CD4-positive, alpha-beta T cell treated with Interleukin-17A for 4 hours (primary cell): ENCODE results near the gene SEZ6.
A peak's percentile ranks its signal among the peaks of the same experiment; 100 is the strongest.

Experiments
- DNase-seq: peaks from one replicate; pipeline ENCODE4 v3.0.0-alpha.2; 2020; ENCODE audit warnings: mixed read lengths

SEZ6 gene, protein sequence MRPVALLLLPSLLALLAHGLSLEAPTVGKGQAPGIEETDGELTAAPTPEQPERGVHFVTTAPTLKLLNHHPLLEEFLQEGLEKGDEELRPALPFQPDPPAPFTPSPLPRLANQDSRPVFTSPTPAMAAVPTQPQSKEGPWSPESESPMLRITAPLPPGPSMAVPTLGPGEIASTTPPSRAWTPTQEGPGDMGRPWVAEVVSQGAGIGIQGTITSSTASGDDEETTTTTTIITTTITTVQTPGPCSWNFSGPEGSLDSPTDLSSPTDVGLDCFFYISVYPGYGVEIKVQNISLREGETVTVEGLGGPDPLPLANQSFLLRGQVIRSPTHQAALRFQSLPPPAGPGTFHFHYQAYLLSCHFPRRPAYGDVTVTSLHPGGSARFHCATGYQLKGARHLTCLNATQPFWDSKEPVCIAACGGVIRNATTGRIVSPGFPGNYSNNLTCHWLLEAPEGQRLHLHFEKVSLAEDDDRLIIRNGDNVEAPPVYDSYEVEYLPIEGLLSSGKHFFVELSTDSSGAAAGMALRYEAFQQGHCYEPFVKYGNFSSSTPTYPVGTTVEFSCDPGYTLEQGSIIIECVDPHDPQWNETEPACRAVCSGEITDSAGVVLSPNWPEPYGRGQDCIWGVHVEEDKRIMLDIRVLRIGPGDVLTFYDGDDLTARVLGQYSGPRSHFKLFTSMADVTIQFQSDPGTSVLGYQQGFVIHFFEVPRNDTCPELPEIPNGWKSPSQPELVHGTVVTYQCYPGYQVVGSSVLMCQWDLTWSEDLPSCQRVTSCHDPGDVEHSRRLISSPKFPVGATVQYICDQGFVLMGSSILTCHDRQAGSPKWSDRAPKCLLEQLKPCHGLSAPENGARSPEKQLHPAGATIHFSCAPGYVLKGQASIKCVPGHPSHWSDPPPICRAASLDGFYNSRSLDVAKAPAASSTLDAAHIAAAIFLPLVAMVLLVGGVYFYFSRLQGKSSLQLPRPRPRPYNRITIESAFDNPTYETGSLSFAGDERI

DNA sequence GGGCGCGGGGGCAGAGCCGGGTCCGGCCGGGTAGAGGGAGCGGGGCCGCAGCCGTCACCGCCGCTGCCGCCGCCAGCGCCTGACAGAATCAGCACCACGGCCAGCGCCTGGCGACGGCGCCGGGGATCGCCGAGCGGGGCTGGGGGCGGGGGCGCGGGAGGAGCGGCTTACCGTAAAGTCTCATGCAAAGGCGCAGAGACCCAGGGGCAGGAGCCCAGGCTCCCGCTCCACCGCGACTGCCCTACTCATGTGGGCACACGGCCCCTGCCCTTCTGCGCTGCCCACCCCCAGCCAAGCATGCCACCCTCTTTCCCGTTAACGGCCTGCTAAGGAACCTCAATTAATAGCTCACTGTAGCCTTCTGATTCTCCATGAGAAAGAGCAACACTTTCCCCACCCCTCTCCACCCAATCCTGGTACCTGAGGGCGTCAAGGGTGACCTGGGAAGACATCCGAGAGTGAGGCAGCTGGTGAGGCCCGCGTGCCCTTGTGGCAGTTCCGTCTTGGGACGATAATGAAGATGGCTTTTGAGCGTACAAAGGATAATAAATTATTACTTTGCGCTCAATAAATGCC, at the start of gene SEZ6:
TSS of gene SEZ6 (minus strand) at position 98 of the 576 bp plus-strand sequence. CDS start 164 bp downstream, outside the sequence.
- peak; percentile 58 for DNase-seq

DNA sequence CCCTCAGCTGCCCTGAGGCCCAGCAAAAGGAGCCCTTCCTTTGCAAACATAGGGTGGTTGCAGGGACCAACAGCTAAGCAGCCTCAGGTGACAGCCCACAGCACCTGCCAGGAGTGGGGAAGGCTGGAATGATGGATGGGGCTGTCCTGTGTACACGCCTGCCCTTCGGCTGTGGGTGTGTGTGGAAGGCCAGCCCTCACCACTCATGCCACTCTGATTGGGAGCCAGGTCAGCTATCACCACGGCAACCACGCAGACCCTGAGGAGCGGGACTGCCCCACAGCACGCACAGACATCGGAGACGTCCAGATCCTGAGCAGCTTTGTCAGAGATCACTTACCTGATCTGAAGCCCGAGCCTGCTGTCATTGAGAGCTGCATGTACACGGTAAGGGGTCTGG, 49.0 kb upstream of the SEZ6 start:
- no peak for DNase-seq

DNA sequence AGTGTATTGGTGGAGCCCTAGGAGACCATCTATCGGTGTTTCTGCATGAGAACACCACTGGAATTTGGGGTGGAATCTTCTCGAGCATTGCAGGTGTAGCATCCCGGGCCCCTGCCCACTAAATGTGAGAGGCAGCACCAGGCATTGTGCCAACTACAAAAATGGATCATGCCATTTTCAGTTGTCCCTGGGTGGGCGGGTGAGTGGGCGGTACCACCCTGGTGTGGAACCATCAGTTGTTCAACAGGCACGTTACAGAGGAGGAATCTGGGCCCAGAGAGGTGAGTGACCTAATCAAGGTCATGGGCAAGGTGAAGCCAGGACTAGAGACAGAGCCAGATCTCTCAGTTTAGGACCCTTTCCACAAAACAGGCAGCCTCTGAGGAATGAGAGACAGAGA, 45.9 kb upstream of the SEZ6 start:
- no peak for DNase-seq

DNA sequence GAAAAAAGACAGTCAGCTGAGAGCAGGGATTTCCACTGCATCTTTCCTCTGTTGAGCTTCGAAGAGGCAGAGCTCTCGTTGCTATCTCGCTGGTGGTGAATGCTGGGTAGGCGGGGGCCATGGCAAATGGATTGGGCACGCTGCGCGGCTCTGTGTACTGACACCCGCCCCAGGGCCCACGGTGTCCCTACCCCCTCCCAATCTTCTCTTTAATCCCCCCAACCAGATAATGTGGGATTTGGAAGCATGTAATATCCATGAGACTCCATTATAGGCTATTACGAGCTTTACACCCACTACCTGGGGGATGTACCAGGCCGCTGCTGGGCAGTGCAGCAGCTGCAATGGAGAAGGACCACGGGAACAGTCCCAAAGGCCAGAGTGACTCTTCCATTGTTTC, 45.4 kb upstream of the SEZ6 start:
- no peak for DNase-seq

DNA sequence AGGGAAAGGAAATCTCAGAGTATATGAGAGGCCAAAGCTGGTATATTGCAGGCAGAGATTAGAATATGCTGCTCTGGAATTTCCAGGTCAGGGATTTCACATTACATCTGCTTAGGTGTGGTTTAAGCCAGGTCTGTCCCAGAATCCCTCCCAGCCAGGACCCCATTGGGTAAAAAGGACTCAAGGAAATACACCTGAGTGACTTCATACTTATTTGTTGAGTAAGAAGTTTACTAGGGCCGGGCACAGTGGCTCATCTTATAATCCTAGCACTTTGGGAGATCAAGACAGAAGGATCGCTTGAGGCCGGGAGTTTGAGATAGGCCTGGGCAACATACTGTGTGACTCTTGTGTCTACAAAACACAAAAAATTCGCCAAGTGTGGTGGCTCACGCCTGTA, 44.3 kb upstream of the SEZ6 start:
- no peak for DNase-seq

DNA sequence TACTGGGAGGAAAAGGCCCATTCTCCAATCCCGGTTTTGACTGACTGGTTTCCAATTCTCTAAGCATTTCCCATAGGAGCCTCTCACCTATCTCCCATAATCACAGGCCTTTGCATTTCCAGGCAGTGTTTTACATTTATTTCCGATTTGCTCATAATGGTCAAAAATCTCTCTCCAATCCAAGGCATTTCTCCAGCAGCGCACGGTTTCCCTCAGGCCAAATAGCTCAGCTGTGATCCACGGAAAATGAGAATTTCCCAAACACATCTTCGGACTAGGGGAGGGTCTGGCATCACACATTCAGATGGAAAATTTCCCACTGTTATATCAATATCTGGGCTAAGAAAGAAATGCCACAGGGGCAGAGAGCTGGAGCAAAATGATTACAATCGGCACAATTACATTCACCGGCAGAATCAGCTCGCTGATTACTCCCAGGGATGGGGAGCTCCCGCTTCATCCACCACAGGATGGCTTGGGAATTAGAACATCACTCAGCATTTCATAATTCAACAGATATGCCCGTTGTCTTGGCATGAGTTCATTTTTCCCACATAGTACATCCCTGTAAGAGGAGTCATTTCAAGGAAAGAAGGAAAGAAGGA, 43.8 kb upstream of the SEZ6 start:
- no peak for DNase-seq

DNA sequence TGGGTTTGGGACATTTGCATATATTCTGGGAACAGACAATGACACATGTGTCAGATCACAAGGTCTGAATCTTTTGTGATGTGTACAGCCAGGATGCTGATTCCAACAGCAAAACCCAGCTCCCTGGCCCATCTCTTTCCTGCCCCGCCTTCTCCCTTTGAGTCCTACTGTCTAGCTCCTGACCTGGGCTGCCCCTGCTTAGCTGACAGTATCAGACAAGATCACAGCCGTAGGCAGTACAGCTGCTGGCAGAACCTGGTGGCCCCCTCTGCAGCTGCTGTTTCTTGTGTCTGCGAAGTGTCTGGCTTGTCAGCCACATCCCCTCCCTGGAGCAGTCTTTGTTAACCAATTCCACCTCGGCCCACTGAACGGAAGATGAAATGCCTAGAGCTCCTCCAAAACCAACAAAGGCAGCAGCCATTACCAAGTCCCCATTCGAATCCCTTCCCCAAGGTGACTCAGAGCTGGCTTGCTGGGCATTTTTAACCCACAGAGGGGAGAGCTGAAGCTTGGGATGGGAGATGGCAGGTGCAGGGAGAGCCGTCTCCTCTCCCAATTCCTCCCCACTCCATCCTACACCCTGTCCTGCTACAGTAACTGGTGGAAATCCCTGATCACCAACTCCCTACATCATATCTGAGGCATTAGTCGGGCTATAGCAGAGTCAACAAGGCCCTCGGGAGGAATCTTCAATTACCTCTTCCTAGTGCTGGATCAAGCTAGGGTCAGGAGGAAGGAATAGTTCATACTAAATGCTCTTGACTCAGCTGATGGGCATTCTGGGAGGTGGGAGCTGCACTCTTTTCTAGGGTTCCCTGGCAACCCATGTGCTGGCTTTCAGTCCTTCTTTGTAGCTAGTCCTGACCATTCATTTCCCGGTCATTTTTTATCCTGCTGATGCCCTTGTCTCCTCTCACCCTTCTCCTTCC, 42.9 kb upstream of the SEZ6 start:
- DNase-seq: no peak

DNA sequence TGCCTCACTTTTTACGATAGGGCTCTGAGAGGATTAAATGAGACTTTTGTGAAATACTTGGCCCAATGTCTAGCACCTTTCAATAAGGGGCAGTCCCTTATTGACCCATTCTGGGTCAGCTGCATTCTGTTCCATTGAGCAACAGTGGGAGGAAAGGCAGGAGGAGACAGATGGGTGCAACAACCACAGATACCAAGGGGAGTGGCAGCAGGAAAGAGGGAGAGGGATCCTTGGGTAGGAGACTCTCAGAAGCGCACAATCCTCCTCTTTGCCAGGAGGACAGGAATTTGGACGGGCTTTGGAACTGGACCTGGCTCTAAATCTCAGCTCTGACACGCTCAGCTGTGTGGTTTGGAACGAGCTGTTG, 40.6 kb upstream of the SEZ6 start:
- no peak for DNase-seq

DNA sequence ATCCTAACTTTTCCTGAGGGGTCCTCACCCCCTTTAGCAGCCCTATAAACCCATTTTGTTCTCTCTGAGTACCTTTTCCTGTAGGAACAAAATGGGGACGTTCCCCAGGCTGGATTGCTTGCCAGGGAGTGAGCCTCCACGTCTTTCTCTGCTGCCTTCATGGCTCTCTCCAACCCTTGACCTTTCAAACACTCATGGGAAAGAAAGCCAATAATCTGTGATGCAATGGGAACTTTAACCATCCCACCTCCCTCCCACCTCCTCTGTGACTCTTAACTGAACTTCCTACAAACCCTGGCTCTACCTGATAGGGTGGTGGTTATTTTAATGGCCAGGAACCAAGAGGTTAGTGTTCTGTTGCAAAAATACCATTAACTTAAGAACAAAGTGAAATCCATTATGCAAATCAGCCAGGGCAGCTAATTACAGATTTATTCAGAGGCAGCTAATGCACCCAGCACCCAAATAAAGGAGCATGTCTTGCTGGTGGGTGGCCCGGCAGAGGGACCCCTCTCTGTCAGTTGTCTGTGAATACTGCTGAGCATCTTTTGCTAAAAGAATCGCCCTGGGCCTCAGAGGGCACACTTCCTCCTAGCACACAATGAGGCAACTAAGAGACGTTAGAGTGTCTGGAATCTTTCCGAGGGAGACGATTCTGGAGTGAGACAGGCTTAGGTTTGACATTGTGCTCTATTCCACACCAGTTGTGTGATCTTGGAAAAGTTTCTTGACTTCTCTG, 40.1 kb upstream of the SEZ6 start:
- no peak for DNase-seq

DNA sequence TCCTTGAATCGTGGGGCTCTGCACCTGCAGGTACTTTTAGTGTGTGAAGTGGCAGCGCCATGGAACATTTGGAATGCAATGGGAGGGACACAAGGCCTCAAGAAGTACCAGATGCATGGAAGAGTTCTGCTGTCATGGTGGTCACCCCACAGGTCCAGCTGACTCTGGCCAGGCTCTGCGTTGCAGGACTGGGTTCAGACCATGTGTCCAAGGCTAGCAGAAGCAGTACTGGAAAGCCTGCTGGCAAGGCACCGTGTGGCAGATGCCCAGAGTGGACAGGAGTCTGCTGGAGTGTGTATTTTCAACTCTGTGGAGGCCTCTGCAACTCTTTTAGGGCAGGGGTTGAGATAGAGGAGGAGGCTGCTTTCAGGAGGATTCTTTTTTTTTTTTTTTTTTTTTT, 39.2 kb upstream of the SEZ6 start:
- DNase-seq: no peak

DNA sequence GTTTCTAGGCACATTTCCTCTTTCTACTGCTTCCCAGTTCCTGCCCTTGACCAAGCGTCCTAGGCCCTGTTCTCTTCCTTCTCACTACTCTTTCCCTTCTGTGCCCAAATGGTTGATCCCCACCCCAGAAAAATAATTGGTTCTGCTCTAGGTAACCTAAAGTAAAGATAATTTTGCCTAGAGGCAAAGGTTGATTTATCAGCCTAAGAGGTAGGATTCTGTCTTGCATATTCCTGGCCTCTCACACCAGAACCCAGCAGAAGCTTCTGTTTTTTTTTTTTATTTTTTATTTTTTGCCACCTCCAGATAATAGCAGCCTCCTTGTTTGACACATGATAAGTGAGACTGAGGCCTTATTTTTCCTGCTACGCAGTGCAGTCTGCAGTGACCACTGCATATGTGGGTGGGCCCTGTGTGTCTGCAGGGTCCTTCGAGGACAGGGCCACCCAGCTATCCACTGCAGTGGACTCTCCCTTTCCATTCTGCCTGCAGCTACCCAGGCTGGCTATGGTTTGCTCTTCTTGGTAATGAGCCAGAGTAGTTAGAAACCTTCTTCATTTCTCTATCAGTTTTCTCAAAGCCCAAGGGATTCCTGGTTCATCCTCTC, 37.8 kb upstream of the SEZ6 start:
- DNase-seq: no peak

DNA sequence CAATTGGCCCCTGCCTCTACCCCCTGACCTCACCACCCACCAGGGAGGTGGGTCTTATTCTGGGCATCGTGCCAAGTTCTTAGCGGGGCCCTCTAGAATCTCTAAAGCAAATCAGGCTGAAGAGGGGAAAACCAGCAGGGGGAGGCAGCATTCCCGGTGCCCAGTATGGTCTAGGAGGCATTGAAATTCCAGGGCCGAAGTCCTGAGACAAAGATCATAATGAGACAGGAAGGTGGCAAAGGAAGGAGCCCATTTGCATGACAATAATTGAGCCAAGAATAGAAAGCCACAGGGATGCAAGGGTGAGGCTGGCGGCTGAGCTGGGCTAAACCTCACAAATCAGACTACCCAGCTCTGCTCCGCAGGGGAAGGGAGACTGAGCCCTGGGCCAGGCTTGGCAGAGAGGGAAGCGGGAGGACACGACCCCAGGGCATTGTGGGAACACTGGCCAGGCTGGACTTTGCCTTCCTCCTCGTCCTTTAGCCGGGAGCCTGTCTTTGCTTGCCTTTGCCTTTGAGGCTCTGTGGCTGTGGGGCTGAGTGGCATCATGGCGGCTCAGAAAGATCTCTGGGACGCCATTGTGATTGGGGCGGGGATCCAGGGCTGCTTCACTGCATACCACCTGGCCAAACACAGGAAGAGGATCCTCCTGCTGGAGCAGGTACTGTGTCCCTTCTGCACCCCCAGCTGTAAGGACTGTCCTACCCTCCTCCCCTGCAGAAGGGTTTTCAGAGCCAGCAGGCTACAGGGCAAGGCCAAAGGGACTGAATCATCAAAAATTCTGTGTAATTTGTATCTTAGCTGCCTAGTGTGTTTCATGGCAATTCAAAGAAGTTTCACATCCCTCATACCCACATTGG, 37.1 kb upstream of the SEZ6 start, which contains the start of gene PIPOX:
TSS of gene PIPOX (plus strand) at position 463 of the 860 bp plus-strand sequence. CDS start at position 548, 85 bp downstream.
- DNase-seq: no peak

DNA sequence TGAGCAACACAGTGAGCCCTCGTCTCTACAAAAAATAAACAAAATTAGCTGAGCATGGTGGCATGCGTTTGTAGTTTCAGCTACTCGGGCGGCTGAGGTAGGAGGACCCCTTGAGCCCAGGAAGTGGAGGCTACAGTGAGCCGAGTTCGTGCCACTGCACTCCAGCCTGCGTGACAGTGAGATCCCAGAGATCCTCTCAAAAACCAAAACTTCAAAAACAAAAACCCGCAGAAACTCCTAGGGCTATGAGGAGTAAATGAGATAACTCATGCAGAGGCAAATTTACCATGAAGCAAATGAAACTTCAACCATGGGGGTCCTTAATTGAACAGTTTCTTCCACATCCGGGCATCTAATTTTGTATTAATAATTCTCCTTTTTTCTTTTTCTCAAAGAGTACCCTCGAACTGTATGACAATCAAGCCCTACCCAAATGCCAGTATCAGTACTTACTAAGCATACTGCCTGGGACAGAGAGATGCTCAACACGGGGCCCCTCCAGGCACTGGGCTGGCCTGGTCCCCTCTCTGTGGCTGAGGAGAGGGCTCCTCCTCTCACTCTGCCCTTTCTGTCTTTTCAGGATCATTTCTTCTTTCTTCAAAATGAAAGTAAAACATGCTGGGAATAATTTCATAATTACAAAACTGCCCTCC, 36.3 kb upstream of the SEZ6 start:
- no peak for DNase-seq

DNA sequence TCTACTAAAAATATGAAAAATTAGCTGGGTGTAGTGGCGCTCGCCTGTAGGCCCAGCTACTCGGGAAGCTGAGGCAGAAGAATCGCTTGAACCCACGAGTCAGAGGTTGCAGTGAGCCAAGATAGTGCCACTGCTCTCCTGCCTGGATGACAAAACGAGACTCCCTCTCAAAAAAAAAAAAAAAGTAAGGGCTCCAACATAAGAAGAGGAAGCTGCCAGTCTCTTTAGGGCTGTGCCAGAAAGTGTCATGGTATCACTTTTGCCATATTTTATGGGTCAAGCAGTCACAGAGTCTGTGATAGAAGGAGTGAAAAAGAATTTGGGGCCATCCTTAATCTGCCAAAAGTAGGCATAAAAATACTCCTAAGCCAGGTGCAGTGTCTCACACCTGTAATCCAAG, 35.7 kb upstream of the SEZ6 start:
- no peak for DNase-seq

DNA sequence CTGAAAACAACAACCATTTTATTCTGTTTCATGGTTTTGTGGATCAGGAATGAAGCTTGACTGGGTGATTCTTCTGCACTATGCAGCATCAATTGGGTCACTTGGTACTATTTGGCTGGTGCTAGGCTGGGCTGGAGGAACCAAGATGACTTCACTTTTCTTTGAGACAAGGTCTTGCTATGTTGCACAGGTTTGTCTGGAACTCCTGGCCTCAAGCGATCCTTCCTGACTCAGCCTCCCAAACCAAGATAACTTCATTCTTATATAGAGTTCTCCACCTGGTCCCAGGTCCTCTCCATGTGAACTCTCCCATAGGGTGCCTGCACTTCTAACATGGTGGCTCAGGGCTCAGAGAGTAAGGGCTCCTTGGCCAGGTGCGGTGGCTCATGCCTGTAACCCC, 35.3 kb upstream of the SEZ6 start:
- no peak for DNase-seq

DNA sequence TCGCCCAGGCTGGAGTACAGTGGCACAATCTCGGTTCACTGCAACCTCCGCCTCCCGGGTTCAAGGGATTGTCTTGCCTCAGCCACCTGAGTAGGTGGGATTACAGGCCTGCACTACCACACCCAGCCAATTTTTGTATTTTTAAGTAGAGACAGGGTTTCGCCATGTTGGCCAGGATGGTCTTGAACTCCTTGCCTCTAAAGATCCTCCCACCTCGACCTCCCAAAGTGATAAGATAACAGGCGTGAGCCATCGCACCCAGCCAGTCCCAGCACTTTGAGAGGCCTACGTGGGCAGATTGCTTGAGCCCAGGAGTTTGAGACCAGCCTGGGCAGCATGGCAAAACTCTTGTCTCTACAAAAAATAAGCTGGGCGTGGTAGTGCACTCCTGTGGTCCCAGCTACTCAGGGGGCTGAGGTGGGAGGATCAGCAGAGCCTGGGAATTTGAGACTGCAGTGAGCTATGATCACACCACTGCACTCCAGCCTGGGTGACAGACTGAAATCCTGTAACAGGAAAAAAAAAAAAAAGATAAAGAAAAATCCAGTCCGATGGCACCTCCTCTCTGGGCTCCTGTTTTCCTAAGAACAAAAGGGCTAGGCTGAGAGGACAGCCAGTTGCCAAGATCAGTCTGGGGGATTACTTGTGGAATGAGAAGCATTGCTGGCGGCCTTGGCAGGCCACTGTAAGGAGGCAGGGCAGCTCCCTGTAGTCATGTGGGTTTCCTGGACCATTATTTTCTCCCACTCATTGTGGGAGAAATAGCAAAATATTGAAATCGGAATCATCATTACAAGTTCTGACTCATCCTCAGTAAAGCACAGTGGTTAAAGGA, 34.1 kb upstream of the SEZ6 start:
- no peak for DNase-seq

DNA sequence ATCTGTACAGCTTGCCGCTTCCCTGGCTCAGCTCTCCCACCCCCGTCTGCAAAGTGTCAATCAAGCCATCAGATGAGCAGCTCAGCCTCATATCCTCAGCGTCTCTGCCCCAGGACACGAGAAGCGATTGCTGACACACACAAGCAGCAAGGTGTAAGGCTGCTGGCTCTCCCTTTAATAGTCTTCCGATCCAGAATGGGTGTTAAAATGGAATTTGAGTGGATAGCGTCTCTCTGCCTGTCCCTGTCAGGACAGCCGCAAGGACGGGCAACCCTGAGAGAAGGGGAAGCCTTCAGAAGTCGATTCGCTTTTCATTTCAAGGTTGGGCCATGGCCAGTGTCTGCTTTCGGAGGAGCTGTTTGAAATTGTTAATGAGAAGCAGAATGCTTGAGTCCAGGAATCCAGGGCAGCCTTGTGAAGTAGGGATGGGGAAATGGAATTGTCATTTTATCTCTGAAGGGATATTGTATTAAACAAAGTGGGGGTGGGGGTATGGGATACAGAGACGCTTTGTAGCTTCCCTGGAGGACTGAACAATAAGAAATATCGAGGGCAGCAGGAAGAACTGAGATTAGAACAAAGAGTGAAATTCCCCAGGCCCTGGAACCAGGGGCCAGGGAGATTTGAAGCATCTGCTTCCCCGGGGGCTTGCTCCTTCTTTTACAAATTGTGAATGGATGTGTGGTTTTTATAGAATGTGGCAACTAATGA, 32.4 kb upstream of the SEZ6 start:
- no peak for DNase-seq

DNA sequence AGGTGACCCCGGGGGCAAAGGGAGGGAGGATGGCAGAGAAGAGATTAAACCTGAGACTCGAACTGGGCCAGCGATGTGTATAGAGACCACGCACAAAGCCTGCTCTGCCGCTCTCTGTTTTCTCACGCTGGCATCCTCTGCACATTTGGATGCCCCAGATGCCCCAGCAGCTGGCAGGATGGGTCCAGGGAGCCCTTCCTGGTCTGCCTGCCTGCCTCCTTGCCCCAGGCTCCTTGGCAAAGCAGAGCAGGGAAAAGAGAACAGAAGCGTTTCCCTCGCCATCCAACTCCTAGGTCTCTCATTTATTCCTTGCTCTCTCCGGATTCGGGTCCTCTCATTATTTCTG, 31.9 kb upstream of the SEZ6 start:
- DNase-seq: no peak
